Stomach (tissue), 4 donors: Measurements from ENCODE around the gene SNU13.

Experiments used
- CTCF ChIP-seq, 7 experiments: fragments of 450-650 bp in 4 of 7; fragments of 200-600 bp in 3 of 7; sonication (generic) in 3 of 7; IDR thresholded peaks; one replicate each; pipeline ENCODE4 v1.5.1; 2016 to 2019; ENCODE audit warnings: antibody characterized with exemption in 7 of 7, control low read depth in 2 of 7, mild to moderate bottlenecking in 1 of 7
- POLR2A ChIP-seq, 4 donors: fragments of 450-650 bp; IDR thresholded peaks; one replicate each; pipeline ENCODE4 v1.6.1; 2016; ENCODE audit warnings: antibody characterized with exemption in 4 of 4, control low read depth in 2 of 4, mild to moderate bottlenecking in 1 of 4, moderate library complexity in 1 of 4
- POLR2AphosphoS5 ChIP-seq, 3 donors: sonication (generic); formaldehyde crosslinking; IDR thresholded peaks; one replicate each; pipeline ENCODE4 v1.6.1; 2016; ENCODE audit warnings: antibody characterized with exemption in 3 of 3

GRCh38 chr22:41650821-41651220, 37.8 kb downstream of the SNU13 start:
- TF ChIP-seq CTCF (IDR thresholded peaks at IDR 0.05) (no peak), POLR2A (IDR thresholded peaks at IDR 0.05) (no peak), POLR2AphosphoS5 (IDR thresholded peaks at IDR 0.05) (no peak)
